HG03432 (cell line): ENCODE measurements around the gene POLR1C.
"Not testable (repeated sequence)": the region's sequence is repeated elsewhere in the genome, so short reads cannot be mapped to it uniquely, and the experiment has no call there.

Experiments used
- ATAC-seq: cut with Tn5 transposase; IDR thresholded peaks from one replicate; pipeline ENCODE4 v1.9.1; 2021; ENCODE audit warnings: mild to moderate bottlenecking, moderate library complexity; ENCODE audit not compliant: unreplicated experiment

Gene POLR1C

GRCh38 chr6:43547222-43547621, 30.3 kb downstream of the POLR1C start:
- no peak for ATAC-seq

GRCh38 chr6:43557620-43558019, 40.7 kb downstream of the POLR1C start:
- ATAC-seq, result not testable (repeated sequence)

DNA sequence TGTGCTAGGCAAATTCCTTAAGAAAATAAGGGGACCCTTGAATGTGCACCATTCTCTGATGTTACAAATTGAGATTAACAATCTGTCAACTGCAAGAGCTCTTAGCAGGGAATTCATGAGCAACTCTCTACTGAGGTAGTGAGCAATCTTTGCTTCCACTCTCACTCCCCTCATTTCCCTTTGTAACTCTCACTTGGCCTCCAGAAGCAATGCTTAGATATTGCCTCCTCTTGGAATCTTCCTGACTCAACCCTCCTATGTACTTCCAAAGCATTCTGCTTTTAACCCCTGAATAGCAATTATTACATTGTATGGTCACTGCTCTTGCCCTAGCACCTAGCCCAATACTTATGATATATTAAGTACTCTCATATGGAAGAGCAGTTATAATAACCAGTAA, 42.4 kb downstream of the POLR1C start:
- ATAC-seq, result no peak

DNA sequence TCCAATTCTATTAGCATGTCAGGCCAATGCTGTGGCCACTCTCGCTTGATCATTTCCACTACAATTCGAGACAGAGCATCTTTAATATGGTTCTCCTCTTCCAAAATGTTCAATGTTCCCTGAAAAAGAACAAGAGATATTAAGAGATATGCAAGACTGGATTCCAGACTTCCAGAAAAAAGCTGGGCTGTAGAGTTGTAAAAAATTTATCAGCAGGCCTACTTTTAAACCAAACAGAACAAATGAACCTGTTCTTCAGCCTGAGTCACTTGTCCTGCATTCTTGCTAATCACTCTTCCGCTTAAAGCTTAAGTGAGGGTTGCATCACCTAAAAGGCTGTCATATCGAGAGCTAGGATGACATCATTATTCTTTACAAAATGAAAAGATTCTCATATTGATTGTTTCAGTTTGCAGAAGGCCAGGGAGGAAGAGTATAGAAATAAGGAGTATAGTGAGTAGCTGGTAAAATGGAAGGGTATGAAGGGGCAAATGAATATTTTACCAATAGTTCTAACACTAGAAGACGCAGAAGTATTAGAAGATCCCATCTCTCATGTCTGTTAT, 54.1 kb downstream of the POLR1C start:
- ATAC-seq, result no peak
